SHP77 (cell line): ENCODE measurements around the gene SLC12A5.

ENCODE experiments used
- DNase-seq, 2 experiments: peaks; one replicate each; lab custom pipeline; 2025; lab: John Stamatoyannopoulos, UW

Gene SLC12A5

GRCh38 chr20:46108435-46108841 lies 79.4 kb downstream of the SLC12A5 start:
- no peak for DNase-seq

- DNase-seq = no peak
Observed at GRCh38 chr20:46108976-46109375, 80.0 kb downstream of the SLC12A5 start.
